H9 (cell line): ENCODE results near the gene PLXNC1. TPM values are rescaled to one million over a fixed set of nuclear protein-coding genes. Genes with fewer than 3 reads are reported as not detected.

ENCODE experiments used
- DNase-seq: peaks from one replicate; pipeline ENCODE4 v3.0.0-alpha.2; 2017
- H2AFZ ChIP-seq: one replicate; pipeline ENCODE4 v1.6.1; 2013; ENCODE audit warnings: mild to moderate bottlenecking, low read length, control low read depth, moderate library complexity
- H2AK5ac ChIP-seq: 2 replicates; pipeline ENCODE4 v1.6.1; 2013; ENCODE audit warnings: low read length, control low read depth, mixed read lengths; ENCODE audit not compliant: insufficient read length
- H2BK120ac ChIP-seq: one replicate; pipeline ENCODE4 v1.6.1; 2013; ENCODE audit warnings: low read depth, mild to moderate bottlenecking, low read length, control low read depth, inconsistent platforms; ENCODE audit not compliant: poor library complexity, severe bottlenecking
- H2BK12ac ChIP-seq: 2 replicates; pipeline ENCODE4 v1.6.1; 2013; ENCODE audit warnings: low read length, control low read depth, mixed read lengths, low read depth; ENCODE audit not compliant: insufficient read length
- H2BK15ac ChIP-seq: 2 replicates; pipeline ENCODE4 v1.6.1; 2013; ENCODE audit warnings: low read depth, low read length, control low read depth
- H2BK20ac ChIP-seq: one replicate; pipeline ENCODE4 v1.6.1; 2013; ENCODE audit warnings: low read depth, mild to moderate bottlenecking, low read length, control low read depth, inconsistent platforms; ENCODE audit not compliant: poor library complexity, severe bottlenecking
- H2BK5ac ChIP-seq: 2 replicates; pipeline ENCODE4 v1.6.1; 2013; ENCODE audit warnings: low read length, control low read depth, mixed read lengths; ENCODE audit not compliant: insufficient read length
- H3K14ac ChIP-seq: 2 replicates; pipeline ENCODE4 v1.6.1; 2013; ENCODE audit warnings: low read length, control low read depth; ENCODE audit not compliant: insufficient read depth
- H3K18ac ChIP-seq: 2 replicates; pipeline ENCODE4 v1.6.1; 2013; ENCODE audit warnings: low read depth, mild to moderate bottlenecking, mixed read lengths, low read length, control low read depth; ENCODE audit not compliant: insufficient read length
- H3K23ac ChIP-seq: 2 replicates; pipeline ENCODE4 v1.6.1; 2013; ENCODE audit warnings: low read length, control low read depth, mixed read lengths, low read depth; ENCODE audit not compliant: insufficient read length
- H3K23me2 ChIP-seq: 2 replicates; pipeline ENCODE4 v1.6.1; 2013; ENCODE audit warnings: low read depth, mild to moderate bottlenecking, mixed read lengths, low read length, control low read depth; ENCODE audit not compliant: insufficient read length, poor library complexity, severe bottlenecking
- H3K27ac ChIP-seq: 2 replicates; pipeline ENCODE4 v1.5.1; 2013; ENCODE audit warnings: low read length, control low read depth, mixed read lengths, low read depth; ENCODE audit not compliant: insufficient read length
- H3K27me3 ChIP-seq: 2 replicates; pipeline ENCODE4 v1.6.1; 2013; ENCODE audit warnings: low read length, control low read depth, inconsistent platforms; ENCODE audit not compliant: insufficient read depth
- H3K4ac ChIP-seq: 2 replicates; pipeline ENCODE4 v1.6.1; 2013; ENCODE audit warnings: low read depth, mild to moderate bottlenecking, control low read depth, inconsistent platforms, low read length, moderate library complexity
- H3K4me1 ChIP-seq: 2 replicates; pipeline ENCODE4 v1.6.1; 2013; ENCODE audit warnings: low read length, control low read depth, inconsistent platforms; ENCODE audit not compliant: insufficient read depth
- H3K4me2 ChIP-seq: 2 replicates; pipeline ENCODE4 v1.6.1; 2013; ENCODE audit warnings: low read length, control low read depth, mixed read lengths; ENCODE audit not compliant: insufficient read length, insufficient read depth
- H3K56ac ChIP-seq: 2 replicates; pipeline ENCODE4 v1.6.1; 2013; ENCODE audit warnings: low read depth, mild to moderate bottlenecking, mixed read lengths, low read length, control low read depth; ENCODE audit not compliant: insufficient read length
- H3K79me1 ChIP-seq: 2 replicates; pipeline ENCODE4 v1.6.1; 2013; ENCODE audit warnings: low read depth, mild to moderate bottlenecking, moderate library complexity, low read length, control low read depth, inconsistent platforms; ENCODE audit not compliant: insufficient read depth, poor library complexity, severe bottlenecking
- H3K79me2 ChIP-seq: 2 replicates; pipeline ENCODE4 v1.6.1; 2013; ENCODE audit warnings: low read length, control low read depth, inconsistent platforms; ENCODE audit not compliant: insufficient read depth
- H3K9ac ChIP-seq: 2 replicates; pipeline ENCODE4 v1.6.1; 2013; ENCODE audit warnings: low read length, control low read depth, mixed read lengths; ENCODE audit not compliant: insufficient read length; ENCODE audit errors: extremely low read depth
- H3K9me3 ChIP-seq: one replicate; pipeline ENCODE4 v1.6.1; 2013; ENCODE audit warnings: low read depth, low read length, inconsistent platforms; ENCODE audit not compliant: control insufficient read depth
- H3T11ph ChIP-seq: one replicate; pipeline ENCODE4 v1.6.1; 2013; ENCODE audit warnings: mild to moderate bottlenecking, low read length, control low read depth, inconsistent platforms
- H4K20me1 ChIP-seq: one replicate; pipeline ENCODE4 v1.6.1; 2013; ENCODE audit not compliant: control insufficient read depth, insufficient read length, insufficient read depth
- H4K5ac ChIP-seq: 2 replicates; pipeline ENCODE4 v1.6.1; 2013; ENCODE audit warnings: low read depth, mild to moderate bottlenecking, mixed read lengths, low read length, control low read depth; ENCODE audit not compliant: insufficient read length
- H4K8ac ChIP-seq: replicated peaks from 2 replicates; pipeline ENCODE4 v1.6.1; 2013; ENCODE audit warnings: low read length, control low read depth, mixed read lengths, low read depth; ENCODE audit not compliant: insufficient read length
- H4K91ac ChIP-seq: 2 replicates; pipeline ENCODE4 v1.6.1; 2013; ENCODE audit warnings: low read depth, mild to moderate bottlenecking, moderate library complexity, mixed read lengths, low read length, control low read depth; ENCODE audit not compliant: insufficient read length
- H3K27ac Mint-ChIP-seq, 3 experiments: 2 replicates in 2 of 3; 3 replicates in 1 of 3; pipeline ENCODE4 v1.8.0; 2020 to 2021; ENCODE audit warnings: mixed read lengths in 3 of 3, mild to moderate bottlenecking in 1 of 3, moderate library complexity in 1 of 3
- H3K27me3 Mint-ChIP-seq: 2 replicates; pipeline ENCODE4 v1.8.0; 2021; ENCODE audit warnings: low read depth, mild to moderate bottlenecking, moderate library complexity, mixed read lengths
- H3K36me3 Mint-ChIP-seq, 3 experiments: 2 replicates in 2 of 3; 3 replicates in 1 of 3; pipeline ENCODE4 v1.8.0; 2020 to 2021; ENCODE audit warnings: low read depth in 3 of 3, mixed read lengths in 3 of 3; ENCODE audit not compliant: insufficient read depth in 1 of 3
- H3K4me1 Mint-ChIP-seq, 2 experiments: 2 replicates each; pipeline ENCODE4 v1.8.0; 2020; ENCODE audit warnings: mixed read lengths in 2 of 2
- H3K4me3 Mint-ChIP-seq, 2 experiments: 2 replicates in 1 of 2; 3 replicates in 1 of 2; pipeline ENCODE4 v1.8.0; 2020 to 2021; ENCODE audit warnings: mild to moderate bottlenecking in 2 of 2, mixed read lengths in 2 of 2, moderate library complexity in 1 of 2
- H3K9me3 Mint-ChIP-seq, 2 experiments: 2 replicates in 1 of 2; 3 replicates in 1 of 2; pipeline ENCODE4 v1.8.0; 2020; ENCODE audit warnings: mild to moderate bottlenecking in 2 of 2, mixed read lengths in 2 of 2, moderate library complexity in 1 of 2
- CTCF ChIP-seq: fragments of 200-600 bp; sonication (generic); conservative IDR thresholded peaks from 3 replicates; pipeline ENCODE4 v1.8.0; 2021; ENCODE audit warnings: antibody characterized with exemption, mild to moderate bottlenecking
- total RNA-seq: library from RNA; stranded (reverse); gene quantifications from 2 replicates; pipeline ENCODE4 v1.2.1, GENCODE V29; 2021

The PLXNC1 gene
- total RNA-seq, 1 experiment from 2014 or later = 1.2 TPM

DNA sequence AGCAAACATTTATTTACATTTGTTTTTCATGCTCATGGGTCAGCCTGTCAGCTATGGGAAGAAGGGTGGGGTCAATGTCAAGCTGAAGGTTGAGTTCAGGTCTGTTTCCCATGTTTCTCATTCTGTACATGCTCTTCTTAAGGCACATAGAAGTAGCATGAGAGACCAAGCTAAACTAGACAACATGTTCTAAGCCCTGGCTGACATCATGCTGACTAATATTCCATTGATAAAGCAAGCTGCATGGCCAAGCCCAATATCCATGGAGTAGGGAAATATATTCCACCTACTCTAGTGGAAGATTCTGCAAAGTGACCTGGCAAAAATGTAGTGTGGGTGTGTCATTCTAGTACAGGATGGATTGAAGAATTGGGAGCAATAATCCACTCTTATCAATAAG, 44.1 kb downstream of the PLXNC1 start:
- no peak overlapping the region for H2BK5ac ChIP-seq
- H2BK20ac ChIP-seq = no peak overlapping the region
- H2BK12ac ChIP-seq = no peak overlapping the region
- H2BK120ac ChIP-seq = no peak overlapping the region
- H3K14ac ChIP-seq = no peak overlapping the region
- no peak overlapping the region for H4K8ac ChIP-seq
- no peak overlapping the region for H2AFZ ChIP-seq
- no peak for TF ChIP-seq CTCF
- H3K4me1 ChIP-seq = 0 out of 2 replicates have a peak, but pooled peaks cover 2% of the 10 kb centered on the region
- H3K4me2 ChIP-seq = no peak overlapping the region
- no peak for DNase-seq
- H3K23me2 ChIP-seq = no peaks in the 10 kb centered on the region
- H2BK15ac ChIP-seq = no peak overlapping the region
- Mint-ChIP-seq H3K4me1 (no peaks in the 10 kb centered on the region), H3K27ac (no peak overlapping the region), H3K36me3 (peaks cover 0 to 2% (median 0%) of the 10 kb centered on the region in 3 experiments; a peak in 3 of 7 replicates), H3K27me3 (peaks cover 32% of the 10 kb centered on the region), H3K9me3 (0 out of 5 replicates have a peak, but pooled peaks cover 0 to 1% of the 10 kb centered on the region in 2 experiments), H3K4me3 (no peak overlapping the region)
- no peak overlapping the region for H3K18ac ChIP-seq
- H4K91ac ChIP-seq = no peak overlapping the region
- H3K4ac ChIP-seq = no peak overlapping the region
- no peak overlapping the region for H4K5ac ChIP-seq
- no peaks in the 10 kb centered on the region for H4K20me1 ChIP-seq
- no peak overlapping the region for H3K56ac ChIP-seq
- H2AK5ac ChIP-seq = no peak overlapping the region
- no peaks in the 10 kb centered on the region for H3K79me2 ChIP-seq
- no peaks in the 10 kb centered on the region for H3K79me1 ChIP-seq
- H3K9me3 ChIP-seq = no peaks in the 10 kb centered on the region
- no peaks in the 10 kb centered on the region for H3K27me3 ChIP-seq
- no peak overlapping the region for H3K23ac ChIP-seq
- no peak overlapping the region for H3K27ac ChIP-seq
- H3T11ph ChIP-seq = no peak overlapping the region
- H3K9ac ChIP-seq = no peak overlapping the region
